Endodermal cell (in vitro differentiated cells): ENCODE measurements around the gene DCTD. TPM values are rescaled to one million over a fixed set of nuclear protein-coding genes. Genes with fewer than 3 reads are reported as not detected.

Experiments used
- DNase-seq: peaks from one replicate; pipeline ENCODE4 v3.0.0-alpha.2; 2017
- H3K27ac ChIP-seq: 2 replicates; pipeline ENCODE4 v1.5.1; 2013; ENCODE audit warnings: mild to moderate bottlenecking, low read depth, low read length, moderate library complexity
- H3K27me3 ChIP-seq: 2 replicates; pipeline ENCODE4 v1.6.1; 2013; ENCODE audit warnings: mild to moderate bottlenecking, low read length, moderate library complexity; ENCODE audit not compliant: insufficient read depth, control insufficient read depth, poor library complexity, severe bottlenecking
- H3K36me3 ChIP-seq: 2 replicates; pipeline ENCODE4 v1.7.0; 2013; ENCODE audit warnings: mild to moderate bottlenecking, low read length, moderate library complexity; ENCODE audit not compliant: control insufficient read depth, insufficient read depth
- H3K4me1 ChIP-seq: one replicate; pipeline ENCODE4 v1.7.0; 2013; ENCODE audit warnings: low read length; ENCODE audit not compliant: control insufficient read depth, insufficient read depth
- H3K4me3 ChIP-seq: 2 replicates; pipeline ENCODE4 v1.5.1; 2013; ENCODE audit warnings: mild to moderate bottlenecking, low read length, moderate library complexity
- H3K9ac ChIP-seq: 2 replicates; pipeline ENCODE4 v1.6.1; 2013; ENCODE audit warnings: mild to moderate bottlenecking, low read length, moderate library complexity; ENCODE audit not compliant: poor library complexity, severe bottlenecking; ENCODE audit errors: extremely low read depth
- H3K9me3 ChIP-seq: 2 replicates; pipeline ENCODE4 v1.6.1; 2013; ENCODE audit warnings: mild to moderate bottlenecking, low read length, moderate library complexity; ENCODE audit not compliant: control insufficient read depth
- H3K27ac Mint-ChIP-seq: 2 replicates; pipeline ENCODE4 v1.8.0; 2020; ENCODE audit warnings: mixed read lengths
- H3K27me3 Mint-ChIP-seq: 2 replicates; pipeline ENCODE4 v1.8.0; 2021; ENCODE audit warnings: mild to moderate bottlenecking, mixed read lengths; ENCODE audit not compliant: insufficient read depth
- H3K36me3 Mint-ChIP-seq: 2 replicates; pipeline ENCODE4 v1.8.0; 2020; ENCODE audit warnings: low read depth, mixed read lengths
- H3K4me1 Mint-ChIP-seq: 2 replicates; pipeline ENCODE4 v1.8.0; 2020; ENCODE audit warnings: mixed read lengths
- H3K4me3 Mint-ChIP-seq: 2 replicates; pipeline ENCODE4 v1.8.0; 2020; ENCODE audit warnings: mild to moderate bottlenecking, moderate library complexity, mixed read lengths
- H3K9me3 Mint-ChIP-seq: 2 replicates; pipeline ENCODE4 v1.8.0; 2020; ENCODE audit warnings: mild to moderate bottlenecking, mixed read lengths
- CTCF ChIP-seq: fragments of 200-600 bp; sonication (generic); conservative IDR thresholded peaks from 2 replicates; pipeline ENCODE4 v1.5.0; 2021; ENCODE audit warnings: antibody characterized with exemption, mild to moderate bottlenecking
- WGBS, 2 experiments: methylation state at CpG; one replicate each; pipeline versions ENCODE4 v1.1.5 to v1.1.7; 2013; ENCODE audit warnings: missing lambda C conversion rate in 2 of 2, mixed read lengths in 1 of 2; ENCODE audit not compliant: insufficient coverage in 1 of 2, insufficient read length in 1 of 2; 5-methylcytosine and 5-hydroxymethylcytosine counted together
- total RNA-seq, 2 donors: library from RNA; stranded (reverse); fragmentation: NEBNext Ultra II Directional in 1 of 2; extraction: Animal tissue kit (Norgen Biotek cat#: 25700) in 1 of 2; gene quantifications; 2 replicates in 1 of 2; 3 replicates in 1 of 2; pipeline ENCODE4 v1.2.1, GENCODE V29; 2021

Gene DCTD
- total RNA-seq, 2 donors from 2014 or later = 104 to 111 TPM

- DNase-seq = peak; percentile 94
- WGBS, 2 experiments = 39 to 50% methylated on average over 9 to 10 of the region's 10 CpGs
- Histone ChIP-seq H3K9me3 (no peaks in the 10 kb centered on the region), H3K4me1 (peaks cover 6% of the 10 kb centered on the region), H3K27ac (no peak overlapping the region), H3K9ac (no peak overlapping the region), H3K36me3 (no peaks in the 10 kb centered on the region), H3K27me3 (no peaks in the 10 kb centered on the region), H3K4me3 (no peak overlapping the region)
- TF ChIP-seq CTCF = peak; percentile 86
- H3K4me1 Mint-ChIP-seq = peaks cover 9% of the 10 kb centered on the region
- no peak overlapping the region for H3K4me3 Mint-ChIP-seq
- H3K27ac Mint-ChIP-seq = no peak overlapping the region
- H3K27me3 Mint-ChIP-seq = peaks cover 2% of the 10 kb centered on the region
- no peaks in the 10 kb centered on the region for H3K9me3 Mint-ChIP-seq
- no peaks in the 10 kb centered on the region for H3K36me3 Mint-ChIP-seq
Observed at GRCh38 chr4:182925298-182925757, 8.1 kb upstream of the DCTD start.

- Histone ChIP-seq H3K27ac (no peak overlapping the region), H3K9me3 (no peaks in the 10 kb centered on the region), H3K9ac (no peak overlapping the region), H3K36me3 (no peaks in the 10 kb centered on the region), H3K27me3 (no peaks in the 10 kb centered on the region), H3K4me3 (no peak overlapping the region), H3K4me1 (peaks cover 6% of the 10 kb centered on the region)
- no peak overlapping the region for H3K27ac Mint-ChIP-seq
- H3K36me3 Mint-ChIP-seq = no peaks in the 10 kb centered on the region
- DNase-seq = no peak
- H3K27me3 Mint-ChIP-seq = peaks cover 2% of the 10 kb centered on the region
- 93 to 98% methylated on average over 7 of the region's 7 CpGs for WGBS, 2 experiments
- no peaks in the 10 kb centered on the region for H3K9me3 Mint-ChIP-seq
- H3K4me3 Mint-ChIP-seq = no peak overlapping the region
- peaks cover 13% of the 10 kb centered on the region for H3K4me1 Mint-ChIP-seq
- TF ChIP-seq CTCF = no peak
Observed at GRCh38 chr4:182924497-182924896, 7.3 kb upstream of the DCTD start.

GRCh38 chr4:182923796-182924340 is 6.7 kb upstream of the DCTD start:
- no peak overlapping the region for H3K4me3 ChIP-seq
- Mint-ChIP-seq H3K4me1 (peaks cover 16% of the 10 kb centered on the region), H3K9me3 (no peaks in the 10 kb centered on the region), H3K27me3 (peaks cover 2% of the 10 kb centered on the region), H3K4me3 (no peak overlapping the region), H3K36me3 (no peaks in the 10 kb centered on the region), H3K27ac (no peak overlapping the region)
- no peak overlapping the region for H3K27ac ChIP-seq
- 93 to 98% methylated on average over 9 to 10 of the region's 10 CpGs for WGBS, 2 experiments
- no peak for DNase-seq
- no peak overlapping the region for H3K9ac ChIP-seq
- H3K4me1 ChIP-seq = peaks cover 6% of the 10 kb centered on the region
- H3K27me3 ChIP-seq = no peaks in the 10 kb centered on the region
- no peaks in the 10 kb centered on the region for H3K9me3 ChIP-seq
- TF ChIP-seq CTCF = no peak
- H3K36me3 ChIP-seq = no peaks in the 10 kb centered on the region
